CD4-positive, alpha-beta T cell (primary cell): ENCODE measurements around the gene CEP170. TPM values are rescaled to one million over a fixed set of nuclear protein-coding genes. Genes with fewer than 3 reads are reported as not detected.
"Not testable (repeated sequence)": the region's sequence is repeated elsewhere in the genome, so short reads cannot be mapped to it uniquely, and the experiment has no call there.

ENCODE experiments used
- ATAC-seq: fragments of 200-7000 bp; cut with Tn5 transposase; one replicate; pipeline ENCODE4 v1.10.0; 2022; ENCODE audit warnings: mild to moderate bottlenecking; ENCODE audit not compliant: poor library complexity
- CTCF ChIA-PET: fragments of 350-600 bp; sonication (Branson Sonifier 250); formaldehyde crosslinking; loops from one replicate; lab custom pipeline; 2021; ENCODE audit warnings: antibody characterized with exemption, inconsistent platforms; lab: Charles Lee
- POLR2A ChIA-PET: fragments of 350-600 bp; sonication (Branson Sonifier 250); formaldehyde crosslinking; loops from one replicate; lab custom pipeline; 2021; ENCODE audit warnings: antibody characterized with exemption, inconsistent platforms; lab: Charles Lee
- DNase-seq, 14 experiments: peaks; one replicate each; pipeline ENCODE4 v3.0.0-alpha.2; 2013 to 2020; ENCODE audit warnings: mixed read lengths in 2 of 14
- H3K27ac ChIP-seq, 2 donors: one replicate each; pipeline versions ENCODE4 v1.5.1 to v1.7.0; 2013; ENCODE audit warnings: low read length in 2 of 2, low read depth in 1 of 2, mild to moderate bottlenecking in 1 of 2
- H3K27me3 ChIP-seq, 2 experiments: 1 replicate in 1 of 2; 2 replicates in 1 of 2; pipeline versions ENCODE4 v1.6.1 to v1.7.0; 2013; ENCODE audit warnings: low read length in 2 of 2, control low read depth in 1 of 2, mild to moderate bottlenecking in 1 of 2, moderate library complexity in 1 of 2; ENCODE audit not compliant: insufficient read depth in 2 of 2, control insufficient read depth in 1 of 2
- H3K36me3 ChIP-seq: one replicate; pipeline ENCODE4 v1.6.1; 2013; ENCODE audit warnings: low read length, control low read depth; ENCODE audit not compliant: insufficient read depth
- H3K4me1 ChIP-seq: one replicate; pipeline ENCODE4 v1.6.1; 2013; ENCODE audit warnings: low read length, control low read depth; ENCODE audit not compliant: insufficient read depth
- H3K4me3 ChIP-seq: one replicate; pipeline ENCODE4 v1.5.1; 2013; ENCODE audit warnings: mild to moderate bottlenecking, low read length, moderate library complexity
- H3K9me3 ChIP-seq, 2 experiments: 1 replicate in 1 of 2; 2 replicates in 1 of 2; pipeline versions ENCODE4 v1.6.1 to v1.7.0; 2013; ENCODE audit warnings: low read length in 2 of 2, mild to moderate bottlenecking in 2 of 2, control low read depth in 1 of 2, moderate library complexity in 1 of 2; ENCODE audit not compliant: control insufficient read depth in 1 of 2, insufficient read depth in 1 of 2
- H3K27ac Mint-ChIP-seq: one replicate; pipeline ENCODE4 v1.8.0; 2020; ENCODE audit warnings: mixed read lengths
- H3K27me3 Mint-ChIP-seq: one replicate; pipeline ENCODE4 v1.8.0; 2021; ENCODE audit warnings: mixed read lengths
- H3K36me3 Mint-ChIP-seq: one replicate; pipeline ENCODE4 v1.8.0; 2021; ENCODE audit warnings: low read depth, mixed read lengths
- H3K4me1 Mint-ChIP-seq: one replicate; pipeline ENCODE4 v1.8.0; 2021; ENCODE audit warnings: low read depth, mixed read lengths
- H3K4me3 Mint-ChIP-seq: one replicate; pipeline ENCODE4 v1.8.0; 2020; ENCODE audit warnings: mild to moderate bottlenecking, mixed read lengths
- H3K9me3 Mint-ChIP-seq: one replicate; pipeline ENCODE4 v1.8.0; 2020; ENCODE audit warnings: mixed read lengths
- intact Hi-C, 2 experiments: fragments of 100-400 bp; cut with DNase I in 1 of 2; cut with micrococcal nuclease in 1 of 2; formaldehyde crosslinking; loops; one replicate each; pipeline versions ENCODE4 v1.15.1 to v1.9.0; 2023 to 2025; cut with DNase I, micrococcal nuclease
- total RNA-seq, 174 experiments: library from RNA in 2 of 174; stranded (reverse) in 2 of 174; gene quantifications; one replicate each; pipeline ENCODE4 v1.2.3 and lab custom pipeline; 2021 to 2026

Gene CEP170
- total RNA-seq, 2 experiments from 2014 or later: 34.7 to 38.2 TPM

GRCh38 chr1:243150906-243151305, 104.2 kb downstream of the CEP170 start:
- H3K27ac Mint-ChIP-seq, H3K9me3 ChIP-seq, intact Hi-C loops, H3K4me3 ChIP-seq, H3K4me1 Mint-ChIP-seq, H3K27me3 Mint-ChIP-seq, DNase-seq, CTCF ChIA-PET, ATAC-seq, POLR2A ChIA-PET, H3K27me3 ChIP-seq, H3K9me3 Mint-ChIP-seq, H3K4me1 ChIP-seq, H3K4me3 Mint-ChIP-seq, H3K27ac ChIP-seq, H3K36me3 ChIP-seq: not testable (repeated sequence)
- peaks cover 51% of the 10 kb centered on the region for H3K36me3 Mint-ChIP-seq

GRCh38 chr1:243149120-243149519, 106.0 kb downstream of the CEP170 start:
- H3K4me3 Mint-ChIP-seq, CTCF ChIA-PET, H3K27me3 Mint-ChIP-seq: not testable (repeated sequence)

GRCh38 chr1:243147351-243147750, 107.7 kb downstream of the CEP170 start:
- H3K27me3 Mint-ChIP-seq, H3K27ac ChIP-seq, intact Hi-C loops, H3K9me3 ChIP-seq, DNase-seq, POLR2A ChIA-PET, H3K27ac Mint-ChIP-seq, H3K27me3 ChIP-seq, CTCF ChIA-PET, ATAC-seq, H3K36me3 ChIP-seq, H3K4me3 Mint-ChIP-seq, H3K4me1 Mint-ChIP-seq, H3K4me3 ChIP-seq, H3K4me1 ChIP-seq, H3K9me3 Mint-ChIP-seq: not testable (repeated sequence)
- peaks cover 31% of the 10 kb centered on the region for H3K36me3 Mint-ChIP-seq

More at GRCh38 chr1:243149120-243149519, 106.0 kb downstream of the CEP170 start:
- H3K4me1 ChIP-seq, H3K27ac Mint-ChIP-seq, H3K4me3 ChIP-seq, H3K4me1 Mint-ChIP-seq, H3K27ac ChIP-seq, POLR2A ChIA-PET, H3K36me3 ChIP-seq, H3K9me3 ChIP-seq, H3K9me3 Mint-ChIP-seq, H3K27me3 ChIP-seq, ATAC-seq, intact Hi-C loops, DNase-seq: not testable (repeated sequence)
- H3K36me3 Mint-ChIP-seq: peaks cover 36% of the 10 kb centered on the region

GRCh38 chr1:243140498-243140897, 114.6 kb downstream of the CEP170 start:
- H3K27me3 Mint-ChIP-seq, H3K27ac Mint-ChIP-seq, H3K4me1 ChIP-seq, CTCF ChIA-PET, H3K27me3 ChIP-seq, H3K4me3 ChIP-seq, H3K9me3 ChIP-seq, H3K27ac ChIP-seq, H3K36me3 ChIP-seq, H3K4me3 Mint-ChIP-seq, DNase-seq, H3K4me1 Mint-ChIP-seq, intact Hi-C loops, POLR2A ChIA-PET, ATAC-seq, H3K9me3 Mint-ChIP-seq: not testable (repeated sequence)
- peaks cover 35% of the 10 kb centered on the region for H3K36me3 Mint-ChIP-seq

GRCh38 chr1:243122876-243123409, 132.1 kb downstream of the CEP170 start:
- intact Hi-C loops, H3K9me3 Mint-ChIP-seq, H3K9me3 ChIP-seq, H3K27me3 Mint-ChIP-seq, H3K4me3 ChIP-seq, H3K27ac ChIP-seq, CTCF ChIA-PET, H3K27me3 ChIP-seq, H3K36me3 ChIP-seq, POLR2A ChIA-PET, H3K4me1 ChIP-seq, H3K4me3 Mint-ChIP-seq: not testable (repeated sequence)
- Mint-ChIP-seq H3K27ac (peak overlapping the region; percentile 60), H3K36me3 (peaks cover 21% of the 10 kb centered on the region), H3K4me1 (peaks cover 11% of the 10 kb centered on the region)
- DNase-seq: peak in 1 of 14 experiments; percentile 30
- ATAC-seq: peak; percentile 74

- H3K9me3 ChIP-seq, H3K4me3 ChIP-seq, H3K36me3 ChIP-seq, ATAC-seq, CTCF ChIA-PET, POLR2A ChIA-PET, H3K4me1 ChIP-seq, H3K9me3 Mint-ChIP-seq, H3K27ac Mint-ChIP-seq, H3K4me3 Mint-ChIP-seq, H3K27me3 Mint-ChIP-seq, intact Hi-C loops, H3K27me3 ChIP-seq, H3K27ac ChIP-seq, DNase-seq: not testable (repeated sequence)
- Mint-ChIP-seq H3K36me3 (peaks cover 15% of the 10 kb centered on the region), H3K4me1 (peaks cover 11% of the 10 kb centered on the region)
These were observed 133.1 kb downstream of the CEP170 start for GRCh38 chr1:243121939-243122338.

GRCh38 chr1:243118601-243119322, 136.3 kb downstream of the CEP170 start:
- H3K27me3 Mint-ChIP-seq, CTCF ChIA-PET, H3K4me3 Mint-ChIP-seq, H3K4me1 ChIP-seq, H3K36me3 Mint-ChIP-seq, H3K27ac ChIP-seq, H3K9me3 ChIP-seq, ATAC-seq, H3K36me3 ChIP-seq, POLR2A ChIA-PET, H3K9me3 Mint-ChIP-seq, H3K27me3 ChIP-seq, H3K27ac Mint-ChIP-seq, intact Hi-C loops, DNase-seq, H3K4me3 ChIP-seq: not testable (repeated sequence)
- H3K4me1 Mint-ChIP-seq: peaks cover 11% of the 10 kb centered on the region
